ENCODE results near the gene PCSK2. TPM values are rescaled to one million over a fixed set of nuclear protein-coding genes. Genes with fewer than 3 reads are reported as not detected.

PCSK2 gene
- total RNA-seq, 1 donor from 2014 or later, result 0.74 TPM

- Histone ChIP-seq H3K4me3 (no peak overlapping the region), H3K9me3 (replicated peaks) (no peaks in the 10 kb centered on the region), H3K4me1 (no peaks in the 10 kb centered on the region), H3K27ac (replicated peaks) (no peak overlapping the region), H3K27me3 (ENCODE audit: low read depth) (no peaks in the 10 kb centered on the region), H3K36me3 (no peaks in the 10 kb centered on the region)
- intact Hi-C loops (cut with micrococcal nuclease), result no loop called here
- no peak for TF ChIP-seq CTCF (IDR thresholded peaks at IDR 0.05; ENCODE audit: borderline replicate concordance)
- no peak for DNase-seq
Observed at GRCh38 chr20:17470973-17471372, 244.1 kb downstream of the PCSK2 start.

DNA sequence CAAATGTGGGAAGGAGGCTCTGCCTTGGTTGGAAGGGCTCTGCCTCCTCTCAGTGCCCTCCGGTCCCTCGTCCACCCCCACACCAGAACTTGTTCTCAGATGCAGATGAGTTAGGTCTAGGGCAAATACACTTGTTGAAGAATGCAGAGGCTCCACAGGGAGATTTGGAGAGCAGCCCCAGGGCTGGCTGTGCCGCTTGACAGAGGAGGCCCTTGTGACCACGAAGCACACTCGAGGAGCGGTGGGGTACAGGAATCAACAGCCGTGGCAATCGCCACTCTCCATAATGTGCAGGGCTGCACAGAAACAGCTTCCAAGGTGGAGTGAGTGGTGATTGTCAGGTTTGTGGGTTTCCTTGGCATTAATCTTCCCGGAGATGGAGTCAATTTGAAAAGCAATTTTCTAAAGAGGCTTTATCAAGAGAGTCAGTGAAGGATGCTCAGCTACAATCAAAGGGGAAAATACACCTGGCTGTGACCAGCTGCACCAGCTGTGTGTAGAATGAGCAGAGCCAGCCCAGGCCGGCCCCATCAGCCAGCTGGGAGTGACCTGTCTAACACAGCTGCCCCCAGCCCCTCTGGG is 244.9 kb downstream of the PCSK2 start:
- Histone ChIP-seq H3K36me3 (no peaks in the 10 kb centered on the region), H3K27me3 (ENCODE audit: low read depth) (no peaks in the 10 kb centered on the region), H3K4me1 (no peaks in the 10 kb centered on the region), H3K4me3 (no peak overlapping the region), H3K27ac (replicated peaks) (no peak overlapping the region), H3K9me3 (replicated peaks) (no peaks in the 10 kb centered on the region)
- TF ChIP-seq CTCF (IDR thresholded peaks at IDR 0.05; ENCODE audit: borderline replicate concordance), result no peak
- intact Hi-C loops (cut with micrococcal nuclease), result no loop called here
- no peak for DNase-seq

GRCh38 chr20:17473659-17474058 is 246.8 kb downstream of the PCSK2 start:
- H3K27ac ChIP-seq (replicated peaks), result no peak overlapping the region
- H3K4me1 ChIP-seq, result no peaks in the 10 kb centered on the region
- H3K9me3 ChIP-seq (replicated peaks), result no peaks in the 10 kb centered on the region
- H3K36me3 ChIP-seq, result no peaks in the 10 kb centered on the region
- H3K27me3 ChIP-seq (ENCODE audit: low read depth), result no peaks in the 10 kb centered on the region
- no peak overlapping the region for H3K4me3 ChIP-seq
- intact Hi-C loops (cut with micrococcal nuclease), result no loop called here
- DNase-seq, result no peak
- TF ChIP-seq CTCF (IDR thresholded peaks at IDR 0.05; ENCODE audit: borderline replicate concordance), result no peak

GRCh38 chr20:17479063-17479657 is 252.3 kb downstream of the PCSK2 start:
- H3K27me3 ChIP-seq (ENCODE audit: low read depth), result peaks cover 35% of the 10 kb centered on the region
- no peaks in the 10 kb centered on the region for H3K36me3 ChIP-seq
- H3K27ac ChIP-seq (replicated peaks), result no peak overlapping the region
- no peak overlapping the region for H3K4me3 ChIP-seq
- TF ChIP-seq CTCF (IDR thresholded peaks at IDR 0.05; ENCODE audit: borderline replicate concordance), result no peak
- intact Hi-C loops (cut with micrococcal nuclease), result no loop called here
- no peaks in the 10 kb centered on the region for H3K9me3 ChIP-seq (replicated peaks)
- no peak for DNase-seq
- H3K4me1 ChIP-seq, result no peaks in the 10 kb centered on the region

- peaks cover 44% of the 10 kb centered on the region for H3K27me3 ChIP-seq (ENCODE audit: low read depth)
- H3K9me3 ChIP-seq (replicated peaks), result no peaks in the 10 kb centered on the region
- no peaks in the 10 kb centered on the region for H3K36me3 ChIP-seq
- intact Hi-C loops (cut with micrococcal nuclease), result no loop called here
- no peak for TF ChIP-seq CTCF (IDR thresholded peaks at IDR 0.05; ENCODE audit: borderline replicate concordance)
- no peak for DNase-seq
- H3K27ac ChIP-seq (replicated peaks), result no peak overlapping the region
- no peak overlapping the region for H3K4me3 ChIP-seq
- H3K4me1 ChIP-seq, result no peaks in the 10 kb centered on the region
Observed at GRCh38 chr20:17480696-17481095, 253.9 kb downstream of the PCSK2 start.
